Body of pancreas (tissue), 4 donors: ENCODE results near the gene TMPRSS2.
A peak's percentile ranks its signal among the peaks of the same experiment; 100 is the strongest.

Source experiments
- CTCF ChIP-seq, 7 experiments: fragments of 450-650 bp in 4 of 7; fragments of 200-600 bp in 3 of 7; sonication (generic) in 3 of 7; IDR thresholded peaks; one replicate each; pipeline ENCODE4 v1.5.1; 2016 to 2019; ENCODE audit warnings: antibody characterized with exemption in 7 of 7
- POLR2A ChIP-seq, 3 donors: fragments of 450-650 bp; IDR thresholded peaks; one replicate each; pipeline ENCODE4 v1.6.1; 2016; ENCODE audit warnings: antibody characterized with exemption in 3 of 3, mild to moderate bottlenecking in 2 of 3

GRCh38 chr21:41510500-41510899, 2.5 kb upstream of the TMPRSS2 start:
- no peak for TF ChIP-seq CTCF (IDR thresholded peaks at IDR 0.05)
- peak in 2 of 3 donors; percentile 21 to 38 for TF ChIP-seq POLR2A (IDR thresholded peaks at IDR 0.05)
